MM.1S (cell line): ENCODE data around the gene KDM4D.

Source experiments
- EZH2 ChIP-seq: fragments of 300-600 bp; sonication (generic); optimal IDR thresholded peaks from 2 replicates; pipeline ENCODE3; 2017; ENCODE audit warnings: low read depth, mild to moderate bottlenecking, antibody characterized with exemption, low read length, mixed read lengths
- TF ChIP-seq, protein P1 (sequence below): fragments of 300-600 bp; sonication (generic); IDR thresholded peaks from 2 replicates; pipeline ENCODE4 v1.5.1; 2016; ENCODE audit warnings: antibody characterized with exemption, low read length, mixed read lengths

DNA sequence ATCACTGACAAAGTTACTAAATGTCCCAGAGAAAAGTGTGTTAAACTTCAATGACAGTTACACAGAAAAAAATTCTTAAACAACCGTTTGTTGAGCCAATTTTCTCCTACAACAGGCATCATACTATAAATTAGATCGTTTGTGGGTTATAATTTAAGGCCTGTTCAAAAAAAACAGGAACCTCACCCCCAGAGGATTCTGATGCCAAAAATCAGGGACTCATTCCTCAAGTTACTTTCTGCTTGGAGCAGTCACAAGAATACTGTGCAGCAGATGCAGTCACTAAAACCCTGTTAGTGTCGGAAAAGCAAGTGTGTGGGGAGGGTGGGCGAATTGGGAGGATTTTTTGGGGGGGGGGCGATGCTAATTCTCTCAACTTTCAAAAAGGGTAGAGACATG lies 810 bp upstream of the KDM4D start:
- TF ChIP-seq, protein P1, sequence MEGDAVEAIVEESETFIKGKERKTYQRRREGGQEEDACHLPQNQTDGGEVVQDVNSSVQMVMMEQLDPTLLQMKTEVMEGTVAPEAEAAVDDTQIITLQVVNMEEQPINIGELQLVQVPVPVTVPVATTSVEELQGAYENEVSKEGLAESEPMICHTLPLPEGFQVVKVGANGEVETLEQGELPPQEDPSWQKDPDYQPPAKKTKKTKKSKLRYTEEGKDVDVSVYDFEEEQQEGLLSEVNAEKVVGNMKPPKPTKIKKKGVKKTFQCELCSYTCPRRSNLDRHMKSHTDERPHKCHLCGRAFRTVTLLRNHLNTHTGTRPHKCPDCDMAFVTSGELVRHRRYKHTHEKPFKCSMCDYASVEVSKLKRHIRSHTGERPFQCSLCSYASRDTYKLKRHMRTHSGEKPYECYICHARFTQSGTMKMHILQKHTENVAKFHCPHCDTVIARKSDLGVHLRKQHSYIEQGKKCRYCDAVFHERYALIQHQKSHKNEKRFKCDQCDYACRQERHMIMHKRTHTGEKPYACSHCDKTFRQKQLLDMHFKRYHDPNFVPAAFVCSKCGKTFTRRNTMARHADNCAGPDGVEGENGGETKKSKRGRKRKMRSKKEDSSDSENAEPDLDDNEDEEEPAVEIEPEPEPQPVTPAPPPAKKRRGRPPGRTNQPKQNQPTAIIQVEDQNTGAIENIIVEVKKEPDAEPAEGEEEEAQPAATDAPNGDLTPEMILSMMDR, result no peak
- TF ChIP-seq EZH2, result no peak
